HG03342 (cell line): Measurements from ENCODE around the gene NRM.
A peak's percentile ranks its signal among the peaks of the same experiment; 100 is the strongest.

Experiments
- ATAC-seq: cut with Tn5 transposase; IDR thresholded peaks from one replicate; pipeline ENCODE4 v1.9.1; 2021; ENCODE audit warnings: mild to moderate bottlenecking, moderate library complexity; ENCODE audit not compliant: unreplicated experiment

The NRM gene

GRCh38 chr6:30689022-30689865 is 1.5 kb downstream of the NRM start:
- ATAC-seq, result no peak

DNA sequence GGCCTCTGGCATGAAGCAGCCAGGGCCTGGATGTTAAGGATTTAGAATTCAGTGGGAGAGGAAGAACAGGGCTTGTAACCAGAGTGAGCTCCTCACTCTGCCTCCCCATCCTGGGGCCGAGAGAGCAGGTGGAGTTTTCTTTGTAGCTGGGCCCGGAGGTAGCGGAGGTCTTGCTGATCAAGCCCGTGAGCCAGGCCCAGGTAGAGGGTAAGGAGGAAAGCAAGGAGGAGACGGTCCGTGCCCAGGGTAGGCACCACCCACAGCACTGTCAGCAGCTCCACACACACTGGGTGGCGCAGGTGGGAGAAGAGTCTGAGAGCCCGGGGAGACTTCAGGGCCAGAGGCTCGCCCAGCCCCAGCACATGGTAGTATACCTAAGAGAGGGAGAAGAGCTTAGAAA is 2.2 kb downstream of the NRM start:
- no peak for ATAC-seq

GRCh38 chr6:30687659-30688431 is 2.9 kb downstream of the NRM start:
- no peak for ATAC-seq

DNA sequence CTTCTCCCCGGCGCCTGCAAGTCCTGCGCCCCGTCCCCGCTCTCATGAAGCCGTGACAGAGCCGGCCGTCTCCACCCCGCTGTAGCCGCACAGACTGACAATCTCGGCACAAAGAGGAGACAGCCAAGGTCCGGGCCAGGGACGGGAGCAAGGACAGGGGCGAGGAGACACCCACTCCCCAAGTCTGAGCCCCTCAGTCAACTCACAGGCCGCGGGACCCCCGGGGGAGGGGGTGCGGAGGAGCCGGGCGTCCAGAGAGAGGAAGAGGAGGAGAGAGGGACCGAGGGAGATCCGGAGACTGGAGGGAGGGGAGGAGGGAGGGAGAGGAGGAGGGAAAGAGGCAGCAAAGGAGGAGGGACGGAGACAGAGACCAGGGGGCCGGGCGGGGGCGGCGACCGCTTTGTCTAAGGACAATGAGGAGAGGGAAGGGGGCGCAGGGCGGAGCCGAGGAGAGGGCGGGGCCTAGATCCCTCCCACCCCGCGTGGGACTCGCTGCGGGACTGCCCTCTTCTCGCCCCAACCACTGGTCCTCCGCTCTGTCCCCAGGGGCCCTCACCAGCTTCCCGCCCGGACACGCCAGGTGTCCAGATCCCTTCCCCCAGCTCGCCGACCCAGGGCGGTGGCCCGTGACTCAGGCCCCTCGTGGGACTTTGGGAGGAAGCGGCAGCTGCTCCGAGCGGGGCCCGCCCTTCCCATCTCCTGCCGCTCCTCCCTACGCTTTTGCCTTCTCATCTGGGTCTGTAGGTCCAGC is 3.7 kb downstream of the NRM start:
- peak; percentile 45 for ATAC-seq

GRCh38 chr6:30686009-30686907 is 4.5 kb downstream of the NRM start, which contains the start of gene PPP1R18:
PPP1R18 (minus strand) TSS chr6:30686645; CDS start chr6:30686018, 627 bp downstream.
- no peak for ATAC-seq

DNA sequence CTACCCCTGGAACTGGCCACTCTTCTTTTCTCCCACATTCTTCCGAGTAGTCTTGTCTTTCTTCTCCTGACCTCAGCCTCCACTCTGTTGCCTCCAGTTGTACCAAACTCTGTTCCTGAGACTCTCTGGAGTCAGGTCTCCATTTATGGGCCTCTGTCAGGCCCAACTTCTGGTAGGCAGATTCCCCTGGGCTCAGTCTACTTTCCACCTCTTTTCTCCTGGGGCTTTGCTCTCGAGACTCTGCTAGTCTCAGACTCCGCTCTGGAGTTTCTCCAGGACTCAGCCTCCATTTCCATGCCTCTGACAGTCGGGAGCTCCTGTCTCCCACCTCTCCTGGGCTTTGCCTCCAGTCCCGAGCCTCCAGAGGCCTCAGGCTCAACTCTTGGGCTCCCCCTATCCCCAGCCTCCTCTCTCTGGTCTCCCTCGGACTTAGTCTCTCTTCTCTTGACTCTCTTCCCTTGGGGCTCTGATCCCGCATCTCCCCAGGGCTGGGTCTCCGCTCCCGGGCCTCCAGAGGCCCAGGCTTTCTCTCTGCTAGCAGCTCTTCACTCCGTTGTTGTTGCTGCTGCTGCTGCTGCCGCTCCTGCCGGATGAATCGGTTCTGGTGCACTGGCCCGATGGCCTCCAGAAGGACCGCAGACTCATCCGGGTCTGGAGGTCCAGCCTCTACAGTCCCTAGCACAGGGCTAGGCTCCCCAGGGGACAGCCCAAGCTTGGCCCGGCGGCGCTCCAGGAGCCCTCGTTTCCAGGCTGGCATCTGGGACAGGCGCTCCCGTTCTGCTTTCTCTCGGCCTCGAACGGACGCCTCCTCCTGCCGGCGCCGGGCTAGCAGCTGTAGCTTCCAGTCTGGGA is 5.4 kb downstream of the NRM start:
- no peak for ATAC-seq

- no peak for ATAC-seq
These were observed 6.2 kb downstream of the NRM start for GRCh38 chr6:30684386-30685156.

GRCh38 chr6:30683980-30684338 is 6.8 kb downstream of the NRM start:
- no peak for ATAC-seq

DNA sequence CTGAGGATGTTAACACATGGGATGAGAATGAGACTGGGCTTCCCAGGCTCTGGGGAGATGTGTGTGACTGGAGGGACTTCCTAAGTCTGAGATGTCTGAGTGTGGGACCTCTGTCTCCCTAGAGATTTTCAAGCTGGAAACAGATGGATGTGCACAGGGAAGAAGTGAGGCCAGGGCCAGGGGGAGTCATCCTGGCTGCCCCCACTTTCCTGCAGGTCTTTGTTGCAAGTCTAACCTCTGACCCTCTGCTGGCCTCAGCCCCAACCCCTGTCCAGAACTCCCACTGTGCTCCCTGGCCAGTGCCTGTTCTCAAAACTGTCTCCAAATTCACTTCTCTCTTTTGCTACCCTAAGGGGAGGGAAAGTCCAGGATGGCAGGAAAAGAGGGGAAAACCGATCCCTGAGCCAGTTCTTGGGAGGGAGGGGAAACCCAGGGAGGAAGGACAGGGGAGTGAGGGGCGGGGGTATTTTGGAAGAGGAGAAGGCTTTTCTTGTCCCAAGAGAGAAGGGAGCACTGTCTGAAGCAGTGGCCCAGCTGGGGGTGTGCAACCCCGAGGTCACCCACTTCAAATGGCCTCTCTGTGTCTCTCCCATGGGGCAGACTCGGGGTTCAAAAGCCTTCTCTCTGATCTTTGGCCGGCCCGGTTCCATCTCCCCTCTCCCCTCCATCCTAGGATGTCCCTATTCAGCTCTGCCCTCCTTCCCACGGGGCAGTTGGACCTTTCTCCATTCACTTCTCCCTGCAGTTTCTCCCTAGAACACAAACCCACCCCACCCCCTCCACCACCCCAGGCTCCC is 7.4 kb downstream of the NRM start:
- ATAC-seq, result no peak

DNA sequence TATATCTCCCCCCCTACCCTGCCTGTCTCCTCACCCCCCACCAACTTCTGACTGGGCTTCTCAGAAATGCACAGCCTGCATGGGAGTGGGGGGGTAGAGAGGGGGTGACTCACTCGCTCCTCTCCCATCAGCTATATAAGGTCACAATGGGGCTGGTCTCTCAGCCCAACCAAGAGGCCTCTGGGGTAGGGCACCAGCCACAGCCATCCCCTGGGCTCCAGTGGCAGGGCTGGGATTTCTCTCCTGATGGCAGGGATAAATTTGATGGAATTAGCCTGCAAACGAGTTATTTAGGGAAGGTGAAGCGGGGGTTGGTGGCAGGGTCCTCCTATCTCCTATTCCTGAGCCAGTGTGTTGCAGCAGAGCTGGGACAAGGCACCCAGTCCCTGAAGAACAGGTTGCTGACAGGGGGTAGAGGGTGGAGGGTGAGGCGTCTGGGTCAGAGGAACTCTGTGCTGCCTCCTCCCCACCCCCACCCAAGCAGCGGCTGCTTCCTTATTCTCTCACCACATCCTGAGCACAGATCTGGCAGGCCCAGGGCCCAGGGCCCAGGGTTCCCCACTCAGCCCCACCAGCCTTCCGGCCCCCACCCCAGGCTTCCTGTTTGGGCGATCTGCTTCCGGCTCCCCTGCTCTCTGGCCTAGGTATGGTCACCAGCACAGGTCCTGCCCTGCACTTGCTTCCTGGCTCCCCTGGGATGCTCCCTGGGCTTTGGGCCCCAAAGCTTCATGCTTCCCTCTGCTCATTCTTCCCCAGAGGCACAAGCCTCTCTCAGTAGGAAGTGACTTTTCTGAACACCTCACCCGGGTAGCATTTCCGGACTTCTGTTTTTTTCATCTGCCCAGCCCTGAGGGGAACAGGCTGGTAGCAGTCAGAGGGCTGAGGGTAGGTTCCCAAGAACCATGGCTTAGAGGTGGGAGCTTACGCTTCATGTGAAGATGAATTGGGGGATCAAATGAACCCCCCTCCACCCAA is 8.4 kb downstream of the NRM start:
- ATAC-seq, result peak; percentile 32

- ATAC-seq, result no peak
These were observed 9.0 kb downstream of the NRM start for GRCh38 chr6:30681766-30682142.

DNA sequence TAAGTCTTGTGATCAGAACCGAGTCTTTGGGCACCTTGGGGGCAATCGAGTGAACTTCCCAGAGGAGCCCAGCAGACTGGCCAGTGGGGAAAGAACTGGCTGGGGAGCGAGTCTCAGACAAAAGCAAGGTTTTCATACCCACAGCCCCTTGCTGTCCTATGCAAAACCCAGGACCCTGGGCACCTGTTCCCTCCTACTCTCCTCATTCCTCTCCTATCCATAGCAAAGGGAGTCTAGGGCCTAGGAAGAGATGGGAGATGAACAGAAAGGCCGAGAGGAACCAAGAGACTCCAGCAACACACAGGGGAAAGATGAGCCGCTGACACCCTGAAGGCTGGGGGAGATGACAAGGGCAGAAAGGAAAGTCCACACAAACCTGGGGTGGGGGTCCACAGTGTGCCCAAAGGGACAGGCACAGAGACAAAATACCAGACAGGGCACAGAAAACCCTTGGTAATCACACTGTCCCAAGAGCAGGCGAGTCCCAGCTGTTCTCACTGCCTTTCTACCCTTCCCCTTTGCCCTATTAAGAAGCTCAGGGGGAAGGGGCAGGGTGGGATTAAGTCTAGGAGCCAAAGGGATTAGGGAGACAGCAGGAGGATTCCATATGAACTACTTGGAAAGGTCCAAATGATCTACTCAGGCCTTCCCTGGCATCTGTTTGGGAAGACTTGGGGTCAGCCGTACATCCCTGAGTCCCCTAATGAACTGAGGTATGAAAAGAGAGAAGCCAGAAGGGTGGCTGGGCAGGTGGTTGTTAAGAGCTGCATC is 10.8 kb downstream of the NRM start:
- ATAC-seq, result no peak

- ATAC-seq, result no peak
These were observed 11.6 kb downstream of the NRM start for GRCh38 chr6:30678964-30679726.

DNA sequence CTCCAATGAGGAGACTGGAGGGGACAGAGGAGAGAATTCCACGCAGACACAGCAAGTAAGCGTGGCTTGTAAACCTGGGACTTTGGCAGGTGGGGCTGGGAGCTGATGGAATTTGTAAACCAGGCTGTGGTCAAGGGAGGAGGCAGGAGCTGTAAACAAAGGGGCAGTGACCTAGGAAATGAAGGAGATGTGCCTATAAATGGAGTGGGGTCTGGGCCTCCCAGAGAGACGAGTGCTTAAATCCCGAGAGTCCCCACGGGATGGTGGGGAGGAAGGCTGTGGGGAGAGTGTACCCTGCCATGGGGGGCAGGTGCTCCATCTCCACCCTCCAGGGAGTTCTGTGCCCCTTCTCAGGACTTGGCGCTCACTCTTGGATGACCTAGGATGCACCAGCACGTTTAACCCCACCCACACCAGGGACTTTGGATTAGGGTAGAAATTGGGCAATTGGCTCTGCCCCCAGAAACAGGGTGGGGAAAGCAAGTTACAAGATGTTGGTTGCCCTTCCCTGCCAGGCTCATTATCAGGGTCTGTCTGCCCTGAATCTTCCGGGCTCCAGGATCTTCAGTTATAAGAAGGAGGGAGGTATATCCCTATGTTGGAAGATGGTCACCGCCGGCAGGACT is 14.0 kb downstream of the NRM start:
- ATAC-seq, result no peak
